GM18951 (cell line): Measurements from ENCODE around the gene CRB3.

Experiments used
- POLR2A ChIP-seq: IDR thresholded peaks from 4 replicates; pipeline ENCODE4 v1.6.1; 2011; ENCODE audit warnings: mild to moderate bottlenecking; ENCODE audit not compliant: insufficient read length, insufficient read depth; ENCODE audit errors: extremely low read depth
- in situ Hi-C: fragments of 300-500 bp; cut with MboI; formaldehyde crosslinking; loops from one replicate; pipeline ENCODE4 v1.12.0; 2022; ENCODE audit warnings: low sequenced_read_pairs, mixed read lengths, inconsistent platforms; ENCODE audit not compliant: unreplicated experiment

CRB3 gene

GRCh38 chr19:6481541-6482342 is 17.7 kb downstream of the CRB3 start, which contains the start of gene DENND1C:
TSS of gene DENND1C (minus strand) at chr19:6481787. CDS start at chr19:6481695, 92 bp downstream.
- peak; percentile 80 for TF ChIP-seq POLR2A
- in situ Hi-C loops = no loop called here

DNA sequence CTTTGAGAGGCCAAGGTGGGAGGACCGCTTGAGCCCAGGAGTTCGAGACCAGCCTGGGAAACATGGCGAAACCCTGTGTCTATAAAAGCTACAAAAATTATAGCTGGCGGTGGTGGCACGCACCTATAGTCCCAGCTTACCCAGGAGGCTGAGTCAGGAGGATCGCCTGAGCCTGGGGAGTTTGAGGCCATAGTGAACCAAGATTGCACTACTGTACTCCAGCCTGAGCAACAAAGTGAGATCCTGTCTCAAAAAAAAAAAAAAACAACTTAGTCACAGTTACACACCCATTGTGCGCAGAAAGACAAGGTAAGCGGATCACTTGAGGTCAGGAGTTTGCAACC is 18.2 kb downstream of the CRB3 start:
- TF ChIP-seq POLR2A = no peak
- in situ Hi-C loops = no loop called here

- in situ Hi-C loops = no loop called here
- TF ChIP-seq POLR2A = no peak
These were observed 19.2 kb downstream of the CRB3 start for GRCh38 chr19:6483235-6483634.

DNA sequence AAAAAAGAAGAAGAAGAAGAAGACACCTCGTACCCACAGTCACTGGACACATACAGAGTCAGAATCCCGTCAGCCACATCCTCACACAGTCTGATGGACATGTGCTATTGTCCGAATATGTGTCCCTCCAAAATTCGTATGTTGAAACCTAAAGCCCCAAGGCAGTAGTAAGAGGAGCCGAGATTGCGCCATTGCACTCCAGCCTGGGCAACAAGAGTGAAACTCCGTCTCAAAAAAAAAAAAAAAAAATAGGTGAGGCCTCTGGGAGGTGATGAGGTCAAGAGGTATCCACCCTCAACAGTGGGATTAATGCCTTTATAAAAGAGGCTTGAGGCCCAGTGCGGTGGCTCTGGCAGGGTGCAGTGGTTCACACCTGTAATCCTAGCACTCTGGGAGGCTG is 20.2 kb downstream of the CRB3 start:
- in situ Hi-C loops = no loop called here
- no peak for TF ChIP-seq POLR2A

DNA sequence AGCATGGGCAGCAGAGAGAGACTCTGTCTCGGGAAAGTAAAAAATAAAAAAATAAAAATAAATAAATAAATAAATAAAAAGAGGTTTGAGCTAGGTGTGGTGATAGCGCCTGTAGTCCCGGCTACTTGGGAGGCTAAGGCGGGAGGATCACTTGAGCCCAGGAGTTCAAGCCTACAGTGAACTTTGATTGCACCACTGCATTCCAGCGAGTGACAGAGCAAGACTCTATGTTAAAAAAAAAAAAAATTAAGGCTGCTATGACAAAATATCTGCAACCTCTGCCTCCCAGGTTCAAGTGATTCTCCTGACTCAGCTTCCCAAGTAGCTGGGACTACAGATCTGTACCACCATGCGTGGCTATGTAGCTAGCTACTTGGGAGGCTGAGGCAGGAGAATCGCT is 20.8 kb downstream of the CRB3 start:
- no peak for TF ChIP-seq POLR2A
- in situ Hi-C loops = no loop called here

- in situ Hi-C loops = no loop called here
- peak; percentile 51 for TF ChIP-seq POLR2A
These were observed 25.4 kb downstream of the CRB3 start for GRCh38 chr19:6489278-6490061.

DNA sequence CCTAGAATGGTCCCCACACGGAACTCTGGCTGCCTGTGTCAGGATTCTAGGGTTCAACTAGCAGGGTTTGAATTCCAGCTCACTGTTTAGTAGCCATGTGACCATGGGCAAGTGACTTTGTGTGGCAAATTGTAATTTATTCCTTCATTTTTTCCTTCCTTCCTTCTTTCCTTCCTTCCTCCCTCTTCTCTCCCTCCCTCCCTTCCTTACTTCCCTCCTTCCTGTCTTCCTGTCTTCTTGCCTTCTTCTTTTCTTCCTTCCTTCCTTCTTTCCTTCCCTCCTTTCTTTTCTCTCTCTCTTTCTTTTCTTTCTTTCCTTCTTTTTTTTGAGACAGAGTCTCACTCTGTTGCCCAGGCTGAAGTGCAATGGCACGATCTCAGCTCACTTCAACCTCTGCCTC is 26.1 kb downstream of the CRB3 start:
- no peak for TF ChIP-seq POLR2A
- in situ Hi-C loops = no loop called here

DNA sequence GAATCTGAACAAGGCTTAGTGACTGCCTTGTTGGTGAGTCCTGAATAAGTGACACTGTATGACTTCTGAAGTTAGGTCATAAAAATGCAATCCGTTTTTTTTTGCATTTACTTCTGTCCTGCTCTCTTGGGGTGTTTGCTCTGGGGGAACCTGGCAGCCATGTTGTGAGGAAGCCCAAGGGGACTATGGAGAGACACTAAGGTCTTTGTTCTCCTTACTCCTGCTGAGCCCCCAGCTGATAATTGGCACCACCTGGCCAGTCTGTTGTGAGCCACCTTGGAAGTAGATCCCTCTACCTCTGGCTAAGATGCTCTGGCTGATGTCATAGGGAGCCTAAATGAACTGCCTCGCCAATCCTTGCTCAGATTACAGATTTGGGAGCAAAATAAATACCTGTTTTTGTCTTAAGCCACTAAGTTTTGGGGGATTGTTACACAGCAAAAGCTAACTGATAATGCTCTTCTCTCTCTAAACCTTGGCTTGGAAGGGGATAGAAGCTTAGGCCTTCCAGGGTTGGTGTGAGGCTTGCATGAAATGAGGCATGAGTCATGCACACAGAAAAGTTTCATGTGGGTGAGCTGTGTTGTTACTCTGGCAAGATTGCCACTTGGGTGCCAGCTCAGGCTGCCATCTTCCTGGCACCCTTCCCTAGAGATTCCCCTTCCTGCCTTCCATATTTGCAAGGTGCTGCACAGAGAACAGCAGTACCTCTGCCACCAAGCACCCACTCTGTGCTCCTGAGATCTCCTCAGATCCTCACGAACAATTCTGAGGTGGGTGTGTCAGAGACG is 27.9 kb downstream of the CRB3 start:
- in situ Hi-C loops = no loop called here

GRCh38 chr19:6494438-6495036 is 30.5 kb downstream of the CRB3 start:
- no peak for TF ChIP-seq POLR2A
- in situ Hi-C loops = no loop called here

More for the DNA sequence above, 27.9 kb downstream of the CRB3 start:
- TF ChIP-seq POLR2A = no peak

- no peak for TF ChIP-seq POLR2A
- in situ Hi-C loops = no loop called here
These were observed 31.9 kb downstream of the CRB3 start for GRCh38 chr19:6495947-6496346.

DNA sequence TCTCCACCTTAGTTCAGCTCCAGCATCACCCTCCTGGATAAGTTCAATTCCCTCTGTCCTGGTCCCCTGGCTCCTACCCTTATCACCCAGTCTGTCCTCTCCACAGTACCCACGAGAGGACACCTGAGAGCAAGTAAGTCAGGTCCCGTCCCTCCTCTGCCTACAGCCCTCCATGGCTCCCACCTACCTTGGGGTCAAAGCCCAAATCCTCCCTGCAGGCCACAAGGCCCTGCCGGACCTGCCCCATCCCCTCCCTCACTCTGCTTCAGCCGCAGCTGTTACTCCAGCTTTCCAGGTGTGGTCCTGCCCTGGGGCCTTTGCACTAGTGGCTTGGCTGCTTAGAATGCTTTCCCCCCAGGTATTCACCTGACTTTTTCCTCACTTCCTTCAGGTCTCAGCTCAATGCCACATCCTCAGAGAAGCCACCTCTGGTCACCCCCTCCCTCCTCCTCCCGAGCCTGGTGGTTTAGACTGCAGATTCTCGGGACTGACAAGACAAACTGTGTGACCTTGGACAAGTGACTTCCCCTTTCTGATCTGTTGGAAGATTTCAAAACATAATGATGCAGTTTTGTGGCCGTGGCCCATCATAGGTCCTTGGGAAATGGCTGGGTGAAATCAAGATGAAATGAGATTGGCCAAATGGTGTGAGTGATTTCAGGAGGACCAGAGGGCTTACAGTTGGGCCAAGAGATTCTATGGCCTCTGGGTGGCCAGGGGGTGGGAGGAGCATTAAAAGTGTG is 34.4 kb downstream of the CRB3 start:
- TF ChIP-seq POLR2A = no peak
- in situ Hi-C loops = no loop called here

DNA sequence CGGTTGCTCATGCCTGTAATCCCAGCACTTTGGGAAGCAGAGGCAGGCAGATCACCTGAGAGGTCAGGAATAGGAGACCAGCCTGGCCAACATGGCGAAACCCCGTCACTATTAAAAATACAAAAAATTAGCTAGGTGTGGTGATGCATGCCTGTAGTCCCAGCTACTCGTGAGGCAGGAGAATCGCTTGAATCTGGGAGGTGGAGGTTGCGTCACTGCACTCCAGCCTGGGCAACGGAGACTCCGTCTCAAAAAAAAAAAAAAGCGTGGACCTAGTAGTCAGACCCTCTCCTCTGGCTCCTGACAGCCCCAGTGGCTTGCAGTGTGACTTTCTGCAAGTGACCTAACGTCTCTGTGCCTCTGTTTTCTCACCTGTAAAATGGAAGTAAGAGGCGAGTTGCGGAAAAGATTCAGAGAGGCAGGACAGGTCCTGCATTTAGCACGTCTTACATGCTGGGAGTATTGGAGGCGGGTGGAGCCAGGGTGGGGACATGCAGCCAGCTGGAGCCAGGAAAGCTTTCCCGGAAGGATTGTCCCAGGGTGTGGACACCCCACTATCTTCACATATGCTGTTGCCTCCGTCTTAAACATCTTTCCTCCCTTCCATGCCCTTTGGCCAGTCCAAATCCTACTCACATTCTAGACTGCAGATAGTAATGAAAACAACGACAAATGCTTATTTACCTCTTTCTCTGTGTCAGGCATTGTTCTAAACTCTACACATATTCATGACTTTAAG is 35.1 kb downstream of the CRB3 start:
- no peak for TF ChIP-seq POLR2A

More for the DNA sequence above, 35.1 kb downstream of the CRB3 start:
- in situ Hi-C loops = no loop called here
